HCT116 (cell line): ENCODE results near the gene BCL11A.

Experiments used
- EZH2 ChIP-seq: fragments of 200-600 bp; sonication (generic); IDR thresholded peaks from 2 replicates; pipeline ENCODE4 v1.6.1; 2017; ENCODE audit warnings: antibody characterized with exemption, mixed run types
- POLR2A ChIP-seq: IDR thresholded peaks from 2 replicates; pipeline ENCODE4 v1.7.0; 2011; ENCODE audit warnings: borderline replicate concordance; ENCODE audit not compliant: insufficient read depth, insufficient read length; ENCODE audit errors: extremely low read depth
- POLR2AphosphoS5 ChIP-seq: IDR thresholded peaks from 2 replicates; pipeline ENCODE4 v1.6.1; 2011; ENCODE audit warnings: mild to moderate bottlenecking, low read depth, low read length, moderate library complexity
- SIN3A ChIP-seq: IDR thresholded peaks from 2 replicates; pipeline ENCODE4 v1.6.1; 2012; ENCODE audit warnings: low read depth
- SP1 ChIP-seq: IDR thresholded peaks from 2 replicates; pipeline ENCODE4 v1.6.1; 2012; ENCODE audit warnings: low read depth
- YY1 ChIP-seq: IDR thresholded peaks from 2 replicates; pipeline ENCODE4 v1.6.1; 2011; ENCODE audit warnings: low read length, low read depth, moderate library complexity, mild to moderate bottlenecking; ENCODE audit not compliant: insufficient replicate concordance; ENCODE audit errors: extremely low read depth
- TF ChIP-seq, protein P1 (sequence below), 3 experiments: fragments of 200-600 bp in 1 of 3; sonication (generic) in 1 of 3; IDR thresholded peaks in 2 of 3; conservative IDR thresholded peaks in 1 of 3; 2 replicates each; pipeline ENCODE4 v1.5.1; 2012 to 2017; ENCODE audit warnings: low read depth in 2 of 3, low read length in 2 of 3, antibody characterized with exemption in 1 of 3, borderline replicate concordance in 1 of 3, control low read depth in 1 of 3, mild to moderate bottlenecking in 1 of 3, mixed read lengths in 1 of 3, mixed run types in 1 of 3, moderate library complexity in 1 of 3; ENCODE audit not compliant: insufficient read depth in 1 of 3
- TF ChIP-seq, protein P2 (sequence below): IDR thresholded peaks from 2 replicates; pipeline ENCODE4 v1.6.1; 2012; ENCODE audit warnings: low read depth
- TF ChIP-seq, protein P3 (sequence below): IDR thresholded peaks from 2 replicates; pipeline ENCODE4 v1.6.1; 2012
- TF ChIP-seq, protein P4 (sequence below): IDR thresholded peaks from 2 replicates; pipeline ENCODE4 v1.6.1; 2012
- TF ChIP-seq, protein P5 (sequence below): IDR thresholded peaks from 2 replicates; pipeline ENCODE4 v1.6.1; 2011; ENCODE audit warnings: mild to moderate bottlenecking, low read length, moderate library complexity; ENCODE audit not compliant: insufficient replicate concordance; ENCODE audit errors: extremely low read depth

DNA sequence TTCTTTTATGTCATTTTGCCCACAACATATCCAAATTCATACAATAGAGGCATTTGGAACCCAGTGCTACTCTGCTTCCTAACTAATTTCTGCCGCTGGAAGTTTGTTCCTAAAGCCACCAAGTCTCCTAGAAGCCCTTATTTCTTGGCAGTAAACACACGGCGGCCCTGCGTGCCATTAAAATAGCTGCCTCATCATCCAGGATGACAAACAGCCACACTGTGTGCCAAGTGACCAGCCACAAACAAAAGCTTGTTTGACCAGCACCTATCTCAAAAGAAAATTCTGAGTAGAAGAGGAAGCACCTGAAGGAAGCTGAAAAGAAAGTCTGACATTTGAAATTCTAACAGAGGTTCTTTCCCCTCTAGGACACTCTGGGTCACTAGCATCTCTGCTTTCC lies 64.2 kb downstream of the BCL11A start:
- no peak for TF ChIP-seq SP1
- TF ChIP-seq POLR2A, result no peak
- TF ChIP-seq, protein P1, sequence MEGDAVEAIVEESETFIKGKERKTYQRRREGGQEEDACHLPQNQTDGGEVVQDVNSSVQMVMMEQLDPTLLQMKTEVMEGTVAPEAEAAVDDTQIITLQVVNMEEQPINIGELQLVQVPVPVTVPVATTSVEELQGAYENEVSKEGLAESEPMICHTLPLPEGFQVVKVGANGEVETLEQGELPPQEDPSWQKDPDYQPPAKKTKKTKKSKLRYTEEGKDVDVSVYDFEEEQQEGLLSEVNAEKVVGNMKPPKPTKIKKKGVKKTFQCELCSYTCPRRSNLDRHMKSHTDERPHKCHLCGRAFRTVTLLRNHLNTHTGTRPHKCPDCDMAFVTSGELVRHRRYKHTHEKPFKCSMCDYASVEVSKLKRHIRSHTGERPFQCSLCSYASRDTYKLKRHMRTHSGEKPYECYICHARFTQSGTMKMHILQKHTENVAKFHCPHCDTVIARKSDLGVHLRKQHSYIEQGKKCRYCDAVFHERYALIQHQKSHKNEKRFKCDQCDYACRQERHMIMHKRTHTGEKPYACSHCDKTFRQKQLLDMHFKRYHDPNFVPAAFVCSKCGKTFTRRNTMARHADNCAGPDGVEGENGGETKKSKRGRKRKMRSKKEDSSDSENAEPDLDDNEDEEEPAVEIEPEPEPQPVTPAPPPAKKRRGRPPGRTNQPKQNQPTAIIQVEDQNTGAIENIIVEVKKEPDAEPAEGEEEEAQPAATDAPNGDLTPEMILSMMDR (IDR thresholded peaks at IDR 0.05 in 2 of 3, conservative IDR thresholded peaks at IDR 0.05 in 1 of 3; ENCODE audit: borderline replicate concordance in 1 of 3, insufficient read depth in 1 of 3, low read depth in 2 of 3, low read length in 2 of 3), result no peak
- no peak for TF ChIP-seq YY1
- TF ChIP-seq POLR2AphosphoS5, result no peak
- TF ChIP-seq, protein P2, sequence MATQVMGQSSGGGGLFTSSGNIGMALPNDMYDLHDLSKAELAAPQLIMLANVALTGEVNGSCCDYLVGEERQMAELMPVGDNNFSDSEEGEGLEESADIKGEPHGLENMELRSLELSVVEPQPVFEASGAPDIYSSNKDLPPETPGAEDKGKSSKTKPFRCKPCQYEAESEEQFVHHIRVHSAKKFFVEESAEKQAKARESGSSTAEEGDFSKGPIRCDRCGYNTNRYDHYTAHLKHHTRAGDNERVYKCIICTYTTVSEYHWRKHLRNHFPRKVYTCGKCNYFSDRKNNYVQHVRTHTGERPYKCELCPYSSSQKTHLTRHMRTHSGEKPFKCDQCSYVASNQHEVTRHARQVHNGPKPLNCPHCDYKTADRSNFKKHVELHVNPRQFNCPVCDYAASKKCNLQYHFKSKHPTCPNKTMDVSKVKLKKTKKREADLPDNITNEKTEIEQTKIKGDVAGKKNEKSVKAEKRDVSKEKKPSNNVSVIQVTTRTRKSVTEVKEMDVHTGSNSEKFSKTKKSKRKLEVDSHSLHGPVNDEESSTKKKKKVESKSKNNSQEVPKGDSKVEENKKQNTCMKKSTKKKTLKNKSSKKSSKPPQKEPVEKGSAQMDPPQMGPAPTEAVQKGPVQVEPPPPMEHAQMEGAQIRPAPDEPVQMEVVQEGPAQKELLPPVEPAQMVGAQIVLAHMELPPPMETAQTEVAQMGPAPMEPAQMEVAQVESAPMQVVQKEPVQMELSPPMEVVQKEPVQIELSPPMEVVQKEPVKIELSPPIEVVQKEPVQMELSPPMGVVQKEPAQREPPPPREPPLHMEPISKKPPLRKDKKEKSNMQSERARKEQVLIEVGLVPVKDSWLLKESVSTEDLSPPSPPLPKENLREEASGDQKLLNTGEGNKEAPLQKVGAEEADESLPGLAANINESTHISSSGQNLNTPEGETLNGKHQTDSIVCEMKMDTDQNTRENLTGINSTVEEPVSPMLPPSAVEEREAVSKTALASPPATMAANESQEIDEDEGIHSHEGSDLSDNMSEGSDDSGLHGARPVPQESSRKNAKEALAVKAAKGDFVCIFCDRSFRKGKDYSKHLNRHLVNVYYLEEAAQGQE, result no peak
- no peak for TF ChIP-seq EZH2
- TF ChIP-seq, protein P3, sequence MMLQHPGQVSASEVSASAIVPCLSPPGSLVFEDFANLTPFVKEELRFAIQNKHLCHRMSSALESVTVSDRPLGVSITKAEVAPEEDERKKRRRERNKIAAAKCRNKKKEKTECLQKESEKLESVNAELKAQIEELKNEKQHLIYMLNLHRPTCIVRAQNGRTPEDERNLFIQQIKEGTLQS, result no peak
- TF ChIP-seq SIN3A, result no peak
- TF ChIP-seq, protein P4, sequence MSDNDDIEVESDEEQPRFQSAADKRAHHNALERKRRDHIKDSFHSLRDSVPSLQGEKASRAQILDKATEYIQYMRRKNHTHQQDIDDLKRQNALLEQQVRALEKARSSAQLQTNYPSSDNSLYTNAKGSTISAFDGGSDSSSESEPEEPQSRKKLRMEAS, result no peak
- TF ChIP-seq, protein P5, sequence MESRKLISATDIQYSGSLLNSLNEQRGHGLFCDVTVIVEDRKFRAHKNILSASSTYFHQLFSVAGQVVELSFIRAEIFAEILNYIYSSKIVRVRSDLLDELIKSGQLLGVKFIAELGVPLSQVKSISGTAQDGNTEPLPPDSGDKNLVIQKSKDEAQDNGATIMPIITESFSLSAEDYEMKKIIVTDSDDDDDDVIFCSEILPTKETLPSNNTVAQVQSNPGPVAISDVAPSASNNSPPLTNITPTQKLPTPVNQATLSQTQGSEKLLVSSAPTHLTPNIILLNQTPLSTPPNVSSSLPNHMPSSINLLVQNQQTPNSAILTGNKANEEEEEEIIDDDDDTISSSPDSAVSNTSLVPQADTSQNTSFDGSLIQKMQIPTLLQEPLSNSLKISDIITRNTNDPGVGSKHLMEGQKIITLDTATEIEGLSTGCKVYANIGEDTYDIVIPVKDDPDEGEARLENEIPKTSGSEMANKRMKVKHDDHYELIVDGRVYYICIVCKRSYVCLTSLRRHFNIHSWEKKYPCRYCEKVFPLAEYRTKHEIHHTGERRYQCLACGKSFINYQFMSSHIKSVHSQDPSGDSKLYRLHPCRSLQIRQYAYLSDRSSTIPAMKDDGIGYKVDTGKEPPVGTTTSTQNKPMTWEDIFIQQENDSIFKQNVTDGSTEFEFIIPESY, result no peak
